ENCODE results near the gene GRK3.

- TF ChIP-seq CTCF (IDR thresholded peaks at IDR 0.05) (no peak), POLR2A (IDR thresholded peaks at IDR 0.05) (no peak)
Measured at GRCh38 chr22:25656724-25657123, 92.2 kb downstream of the GRK3 start.
